OCI-LY1 (cell line): ENCODE results near the gene RAET1L.

Experiments used
- CTCF ChIP-seq: fragments of 200-600 bp; sonication (generic), shearing (Covaris generic); IDR thresholded peaks from 2 replicates; pipeline ENCODE4 v1.5.1; 2017; ENCODE audit warnings: mild to moderate bottlenecking, antibody characterized with exemption, low read length, moderate library complexity, mixed read lengths
- EZH2 ChIP-seq: fragments of 200-600 bp; sonication (generic), shearing (Covaris generic); IDR thresholded peaks from 2 replicates; pipeline ENCODE4 v1.8.0; 2017; ENCODE audit warnings: borderline replicate concordance, mixed run types, mild to moderate bottlenecking, antibody characterized with exemption, low read length, moderate library complexity, mixed read lengths

- no peak for TF ChIP-seq CTCF
- TF ChIP-seq EZH2 = no peak
Observed at GRCh38 chr6:149977221-149977620, 48.1 kb downstream of the RAET1L start.
